Muscle layer of duodenum (tissue), 2 donors: ENCODE measurements around the gene SAMD4A.

Source experiments
- H3K27ac ChIP-seq: one replicate; pipeline ENCODE4 v1.7.0; 2013; ENCODE audit warnings: mild to moderate bottlenecking, low read length
- H3K27me3 ChIP-seq: one replicate; pipeline ENCODE4 v1.7.0; 2013; ENCODE audit warnings: low read depth, mild to moderate bottlenecking, control low read depth, low read length
- H3K36me3 ChIP-seq, 2 donors: one replicate each; pipeline ENCODE4 v1.7.0; 2013; ENCODE audit warnings: low read length in 2 of 2, control low read depth in 1 of 2, mild to moderate bottlenecking in 1 of 2; ENCODE audit not compliant: insufficient read depth in 2 of 2, control insufficient read depth in 1 of 2
- H3K4me1 ChIP-seq, 2 donors: one replicate each; pipeline ENCODE4 v1.7.0; 2013; ENCODE audit warnings: low read length in 2 of 2, mild to moderate bottlenecking in 2 of 2, control low read depth in 1 of 2, moderate library complexity in 1 of 2; ENCODE audit not compliant: insufficient read depth in 2 of 2, control insufficient read depth in 1 of 2
- H3K4me3 ChIP-seq, 2 donors: one replicate each; pipeline ENCODE4 v1.7.0; 2013; ENCODE audit warnings: low read length in 2 of 2, low read depth in 1 of 2, mild to moderate bottlenecking in 1 of 2
- H3K9me3 ChIP-seq, 2 donors: one replicate each; pipeline ENCODE4 v1.7.0; 2013; ENCODE audit warnings: low read length in 2 of 2, control low read depth in 1 of 2, mild to moderate bottlenecking in 1 of 2; ENCODE audit not compliant: control insufficient read depth in 1 of 2
- donor health status: healthy.

SAMD4A gene

DNA sequence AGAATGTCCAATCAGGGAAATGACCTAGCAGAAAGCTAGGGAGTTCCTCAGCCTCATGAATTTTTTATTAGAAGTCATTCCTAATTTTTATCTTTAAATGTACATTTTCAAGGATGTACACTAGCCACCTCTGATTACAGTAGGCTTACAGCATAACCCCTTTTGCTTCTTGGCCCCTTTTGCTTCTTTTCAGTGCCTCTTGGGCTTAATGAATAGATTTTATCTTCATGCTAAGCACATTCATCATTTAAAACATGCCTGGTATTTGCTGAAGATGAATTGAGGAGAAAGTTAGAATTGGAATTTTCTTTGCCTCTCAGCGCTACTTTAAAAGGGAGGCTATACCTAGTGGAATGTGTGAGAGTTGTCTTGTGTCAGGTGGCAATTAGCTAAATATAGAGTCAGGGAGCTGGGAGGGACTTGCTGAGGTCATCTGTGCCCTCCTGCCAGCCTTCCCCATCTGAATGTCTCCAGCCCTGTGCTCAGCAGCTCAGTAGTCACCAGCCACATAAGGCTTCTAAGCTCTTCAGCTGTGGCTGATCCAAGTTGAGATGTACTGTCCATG lies 132.1 kb downstream of the SAMD4A start:
- Histone ChIP-seq H3K27ac (peak overlapping the region; percentile 47), H3K4me1 (peaks cover 0 to 10% of the 10 kb centered on the region in 2 donors)

DNA sequence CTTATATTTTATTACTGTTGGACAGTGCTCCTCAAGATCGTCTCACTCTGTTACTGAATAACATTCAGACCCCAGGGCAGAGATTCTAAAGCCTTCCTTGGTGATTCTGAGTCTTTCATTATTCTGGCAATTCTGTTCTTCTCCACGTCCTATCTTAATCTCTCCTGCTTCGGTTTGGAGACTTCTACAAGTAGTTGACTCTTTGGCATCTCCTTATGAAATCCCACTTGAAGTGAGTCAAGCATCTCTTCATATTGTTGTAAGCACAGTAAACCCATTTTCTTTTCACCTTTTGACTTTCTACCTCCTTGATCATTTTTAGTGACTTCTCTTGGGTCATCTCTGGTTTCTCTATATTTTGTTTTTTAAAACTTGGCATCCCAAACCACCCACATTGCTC lies 132.8 kb downstream of the SAMD4A start:
- Histone ChIP-seq H3K27ac (no peak overlapping the region), H3K36me3 (no peaks in the 10 kb centered on the region), H3K27me3 (no peaks in the 10 kb centered on the region), H3K4me3 (no peak overlapping the region), H3K9me3 (no peaks in the 10 kb centered on the region), H3K4me1 (peaks cover 0 to 10% of the 10 kb centered on the region in 2 donors)

More for the DNA sequence above, 132.1 kb downstream of the SAMD4A start:
- H3K27me3 ChIP-seq = no peaks in the 10 kb centered on the region
- H3K36me3 ChIP-seq = no peaks in the 10 kb centered on the region
- no peak overlapping the region for H3K4me3 ChIP-seq
- H3K9me3 ChIP-seq = no peaks in the 10 kb centered on the region

DNA sequence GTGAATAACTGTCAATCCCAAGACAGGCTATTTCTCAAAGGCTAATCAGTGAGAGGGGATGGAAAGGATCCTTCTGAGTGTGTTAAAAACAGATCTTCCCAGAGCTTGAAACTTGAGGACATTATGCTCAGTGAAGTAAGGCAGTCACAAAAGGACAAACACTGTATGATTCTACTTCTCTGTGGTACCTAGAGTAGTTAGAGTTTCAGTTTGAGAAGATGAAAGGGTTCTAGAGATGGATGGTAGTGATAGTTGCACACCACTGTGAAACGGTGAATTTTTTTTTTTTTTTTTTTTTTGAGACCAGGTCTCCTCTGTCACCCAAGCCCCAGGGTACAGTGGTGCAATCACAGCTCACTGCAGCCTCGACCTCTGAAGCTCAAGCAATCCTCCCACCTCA lies 133.8 kb downstream of the SAMD4A start:
- H3K27ac ChIP-seq = no peak overlapping the region
- H3K4me3 ChIP-seq = no peak overlapping the region
- no peaks in the 10 kb centered on the region for H3K36me3 ChIP-seq
- no peaks in the 10 kb centered on the region for H3K9me3 ChIP-seq
- no peaks in the 10 kb centered on the region for H3K27me3 ChIP-seq
- H3K4me1 ChIP-seq = peaks cover 0 to 10% of the 10 kb centered on the region in 2 donors

DNA sequence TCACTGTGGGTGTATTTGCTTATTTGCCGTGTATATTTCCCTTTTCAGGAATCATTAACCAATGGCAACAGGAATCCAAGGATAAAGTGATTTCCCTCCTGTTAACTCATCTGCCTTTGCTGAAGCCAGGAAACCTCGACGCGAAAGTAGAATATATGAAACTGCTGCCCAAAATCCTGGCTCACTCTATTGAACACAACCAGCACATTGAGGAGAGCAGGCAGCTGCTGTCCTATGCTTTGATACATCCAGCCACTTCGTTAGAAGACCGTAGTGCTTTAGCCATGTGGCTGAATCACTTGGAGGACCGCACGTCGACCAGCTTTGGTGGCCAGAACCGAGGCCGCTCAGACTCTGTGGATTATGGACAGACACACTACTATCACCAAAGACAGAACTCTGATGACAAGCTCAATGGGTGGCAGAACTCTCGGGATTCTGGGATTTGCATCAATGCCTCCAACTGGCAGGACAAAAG lies 135.1 kb downstream of the SAMD4A start:
- no peaks in the 10 kb centered on the region for H3K36me3 ChIP-seq
- no peaks in the 10 kb centered on the region for H3K9me3 ChIP-seq
- no peak overlapping the region for H3K4me3 ChIP-seq
- H3K4me1 ChIP-seq = peaks cover 0 to 10% of the 10 kb centered on the region in 2 donors
- H3K27me3 ChIP-seq = no peaks in the 10 kb centered on the region
- no peak overlapping the region for H3K27ac ChIP-seq

DNA sequence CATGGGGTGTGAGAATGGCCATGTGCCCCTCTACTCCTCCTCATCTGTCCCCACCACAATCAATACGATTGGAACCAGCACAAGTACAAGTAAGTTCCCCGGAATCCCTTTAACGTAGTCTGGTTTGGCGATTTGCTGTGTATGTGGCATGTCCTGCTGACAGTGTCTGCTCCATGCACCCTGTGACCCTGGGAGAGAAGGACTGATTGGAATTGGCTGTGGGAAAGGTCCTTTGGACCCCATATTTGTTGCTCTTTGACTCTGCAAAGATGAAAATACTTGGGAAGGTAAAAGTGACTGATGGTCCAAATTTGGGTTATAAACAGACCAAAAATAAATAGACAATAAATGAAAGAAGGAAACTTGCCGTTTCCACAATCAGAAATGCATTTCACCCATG lies 135.6 kb downstream of the SAMD4A start:
- no peak overlapping the region for H3K4me3 ChIP-seq
- no peaks in the 10 kb centered on the region for H3K36me3 ChIP-seq
- no peak overlapping the region for H3K27ac ChIP-seq
- no peaks in the 10 kb centered on the region for H3K27me3 ChIP-seq
- H3K4me1 ChIP-seq = peaks cover 0 to 10% of the 10 kb centered on the region in 2 donors
- no peaks in the 10 kb centered on the region for H3K9me3 ChIP-seq

DNA sequence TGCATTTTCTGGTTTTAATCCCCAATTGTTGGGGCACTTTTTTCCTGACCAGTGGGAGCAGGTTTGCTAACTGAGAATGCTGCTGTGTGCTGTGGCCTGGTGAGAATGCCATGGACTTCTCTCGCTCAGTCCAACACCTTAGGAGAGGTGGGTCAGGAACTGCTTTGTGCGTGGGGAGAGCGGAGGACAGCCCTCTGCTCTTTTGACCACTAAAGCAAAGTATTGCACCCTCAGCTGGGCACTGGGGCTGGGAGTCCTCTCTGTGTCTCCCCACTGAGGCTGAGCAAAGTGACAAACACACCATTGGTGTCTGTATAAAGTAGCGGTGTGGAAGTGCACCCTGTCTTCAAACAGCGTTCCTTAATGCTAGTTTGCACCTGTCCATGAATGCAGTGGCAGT lies 136.2 kb downstream of the SAMD4A start:
- Histone ChIP-seq H3K36me3 (no peaks in the 10 kb centered on the region), H3K27me3 (no peaks in the 10 kb centered on the region), H3K4me1 (peaks cover 0 to 10% of the 10 kb centered on the region in 2 donors), H3K4me3 (no peak overlapping the region), H3K9me3 (no peaks in the 10 kb centered on the region), H3K27ac (no peak overlapping the region)

DNA sequence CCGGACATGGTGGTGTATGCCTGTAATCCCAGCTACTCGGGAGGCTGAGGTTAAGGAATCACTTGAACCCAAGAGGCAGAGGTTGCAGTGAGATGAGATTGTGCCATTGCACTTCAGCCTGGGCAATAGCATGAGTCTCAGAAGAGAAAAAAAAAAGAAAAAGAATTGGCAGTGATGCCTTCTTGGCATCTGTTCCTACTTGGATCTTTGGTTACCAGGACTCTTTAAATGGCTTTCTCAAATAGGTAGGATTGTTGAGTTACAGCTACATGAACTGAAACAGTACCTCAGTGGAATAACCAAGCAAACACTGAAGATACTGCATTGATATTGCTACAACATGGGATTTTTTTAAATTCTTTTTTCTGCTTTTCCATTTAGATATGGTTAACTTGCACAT lies 136.8 kb downstream of the SAMD4A start:
- H3K27me3 ChIP-seq = no peaks in the 10 kb centered on the region
- H3K36me3 ChIP-seq = no peaks in the 10 kb centered on the region
- H3K4me3 ChIP-seq = no peak overlapping the region
- H3K4me1 ChIP-seq = peaks cover 0 to 4% of the 10 kb centered on the region in 2 donors
- no peaks in the 10 kb centered on the region for H3K9me3 ChIP-seq
- no peak overlapping the region for H3K27ac ChIP-seq

DNA sequence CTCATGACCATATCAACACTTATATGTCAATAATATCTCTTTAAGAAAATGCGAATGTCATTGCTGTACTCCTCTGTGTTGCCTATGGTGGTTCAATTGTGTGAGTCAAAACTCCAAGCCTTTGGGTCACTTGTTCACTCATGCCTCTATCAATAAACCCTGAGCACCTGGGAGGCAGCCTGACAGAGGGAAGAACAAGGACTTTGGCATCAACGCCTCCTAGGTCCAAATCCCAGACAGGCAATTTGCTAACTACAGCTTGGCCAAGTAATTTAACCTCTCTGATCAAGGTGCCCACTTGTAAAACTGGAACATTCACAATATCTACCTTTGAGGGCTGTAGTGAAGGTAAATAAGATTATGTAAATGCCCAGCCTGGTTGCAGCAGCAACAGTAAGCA lies 137.8 kb downstream of the SAMD4A start:
- Histone ChIP-seq H3K9me3 (no peaks in the 10 kb centered on the region), H3K27ac (no peak overlapping the region), H3K4me1 (no peaks in the 10 kb centered on the region), H3K36me3 (no peaks in the 10 kb centered on the region), H3K4me3 (no peak overlapping the region), H3K27me3 (no peaks in the 10 kb centered on the region)

DNA sequence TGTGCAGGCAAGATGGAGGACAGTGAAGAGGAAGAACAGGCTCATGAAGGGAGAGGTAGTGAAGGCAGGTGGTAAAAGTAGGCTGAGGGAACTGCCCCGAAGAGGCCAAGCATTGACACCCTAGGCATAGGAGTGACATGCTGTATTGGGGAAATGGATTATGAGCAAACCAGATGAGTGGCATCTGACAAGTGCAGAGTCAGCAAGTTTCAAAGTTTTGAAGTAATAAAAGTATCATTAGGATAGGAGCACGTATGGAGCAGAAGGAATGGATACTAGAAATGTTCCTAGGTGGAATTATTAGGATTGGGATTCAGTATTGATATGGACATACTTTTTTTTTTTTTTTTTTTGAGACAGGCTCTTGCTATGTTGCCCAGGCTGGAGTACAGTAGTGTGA lies 139.8 kb downstream of the SAMD4A start:
- H3K27me3 ChIP-seq = no peaks in the 10 kb centered on the region
- no peak overlapping the region for H3K4me3 ChIP-seq
- H3K27ac ChIP-seq = no peak overlapping the region
- H3K36me3 ChIP-seq = no peaks in the 10 kb centered on the region
- H3K4me1 ChIP-seq = peaks cover 0 to 2% of the 10 kb centered on the region in 2 donors
- no peaks in the 10 kb centered on the region for H3K9me3 ChIP-seq

DNA sequence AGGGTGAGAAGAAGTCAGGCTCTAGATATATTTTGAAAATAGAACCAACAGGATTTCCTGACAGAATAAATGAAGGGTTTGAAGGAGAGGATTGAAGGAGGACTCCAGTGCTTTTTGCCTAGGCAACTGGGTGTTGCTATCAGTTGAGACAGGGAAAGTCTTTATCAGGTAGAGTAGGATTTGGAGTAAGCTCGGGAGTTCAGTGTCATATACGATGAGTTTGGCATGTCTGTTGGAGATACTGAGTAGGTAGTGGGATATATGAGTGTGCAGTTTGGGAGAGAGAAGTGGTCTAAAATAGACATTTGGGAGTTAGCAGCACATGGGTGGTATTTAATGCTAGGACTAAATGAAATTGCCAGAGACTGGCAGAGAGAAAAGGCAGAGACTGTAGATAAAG lies 141.2 kb downstream of the SAMD4A start:
- H3K4me1 ChIP-seq = peaks cover 7 to 15% of the 10 kb centered on the region in 2 donors
- H3K27ac ChIP-seq = no peak overlapping the region
- H3K9me3 ChIP-seq = no peaks in the 10 kb centered on the region
- no peaks in the 10 kb centered on the region for H3K36me3 ChIP-seq
- no peaks in the 10 kb centered on the region for H3K27me3 ChIP-seq
- H3K4me3 ChIP-seq = no peak overlapping the region

DNA sequence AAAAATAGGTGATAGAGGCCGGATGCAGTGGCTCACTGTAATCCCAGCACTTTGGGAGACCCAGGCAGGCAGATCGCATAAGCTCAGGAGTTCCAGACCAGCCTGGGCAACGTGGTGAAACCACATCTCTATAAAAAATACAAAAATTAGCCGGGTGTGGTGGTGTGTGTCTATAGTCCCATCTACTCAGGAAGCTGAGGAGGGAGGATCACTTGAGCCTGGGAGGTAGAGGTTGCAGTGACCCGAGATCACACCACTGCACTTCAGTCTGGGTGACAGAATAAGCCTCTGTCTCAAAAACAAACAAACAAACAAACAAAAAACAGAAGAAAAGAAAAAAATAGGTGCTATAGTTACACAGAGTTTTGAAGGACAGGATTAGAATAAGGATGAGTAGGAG lies 142.1 kb downstream of the SAMD4A start:
- Histone ChIP-seq H3K4me3 (no peak overlapping the region), H3K27me3 (no peaks in the 10 kb centered on the region), H3K9me3 (no peaks in the 10 kb centered on the region), H3K36me3 (no peaks in the 10 kb centered on the region), H3K4me1 (peaks cover 10 to 21% of the 10 kb centered on the region in 2 donors), H3K27ac (no peak overlapping the region)

DNA sequence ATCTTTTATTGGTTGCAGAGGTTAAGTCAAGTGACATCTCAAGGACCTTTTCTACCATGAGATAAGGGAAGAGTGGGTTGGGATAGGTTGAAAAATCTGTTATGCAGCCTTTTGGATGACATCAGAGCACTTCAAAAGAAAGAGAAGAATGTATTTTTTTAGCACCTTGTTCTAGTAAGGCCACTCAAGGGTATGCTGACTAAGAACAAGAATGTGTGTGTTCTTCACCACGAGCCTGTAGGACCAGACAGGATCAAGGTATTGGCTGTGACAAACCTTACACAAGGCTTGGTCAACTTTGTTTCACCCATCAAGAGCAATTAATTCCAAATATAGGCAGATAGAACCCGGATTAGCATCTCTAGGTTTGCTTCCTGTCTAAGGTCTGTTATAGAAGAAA lies 142.5 kb downstream of the SAMD4A start:
- Histone ChIP-seq H3K4me1 (peaks cover 10 to 21% of the 10 kb centered on the region in 2 donors), H3K4me3 (no peak overlapping the region), H3K27me3 (no peaks in the 10 kb centered on the region), H3K36me3 (no peaks in the 10 kb centered on the region), H3K9me3 (no peaks in the 10 kb centered on the region), H3K27ac (no peak overlapping the region)
